HUDEP-2 (cell line): ENCODE results near the gene ROR2.
A peak's percentile ranks its signal among the peaks of the same experiment; 100 is the strongest.
"Not testable (repeated sequence)": the region's sequence is repeated elsewhere in the genome, so short reads cannot be mapped to it uniquely, and the experiment has no call there.

ENCODE experiments used
- DNase-seq, 76 experiments: peaks; one replicate each; lab custom pipeline; 2025; ENCODE audit not compliant: unreplicated experiment in 76 of 76; lab: John Stamatoyannopoulos, UW

ROR2 gene

GRCh38 chr9:91661451-91661850 lies 288.6 kb downstream of the ROR2 start:
- no peak for DNase-seq

- DNase-seq = no peak
Observed at GRCh38 chr9:91660521-91660920, 289.5 kb downstream of the ROR2 start.

GRCh38 chr9:91659529-91660495 lies 290.2 kb downstream of the ROR2 start:
- peak in 18 of 76 experiments; percentile 2 to 40 (median 10) for DNase-seq

GRCh38 chr9:91658513-91659105 lies 291.4 kb downstream of the ROR2 start:
- no peak for DNase-seq

GRCh38 chr9:91657501-91657900 lies 292.5 kb downstream of the ROR2 start:
- no peak for DNase-seq

GRCh38 chr9:91655658-91656057 lies 294.4 kb downstream of the ROR2 start:
- DNase-seq = no peak

GRCh38 chr9:91655215-91655614 lies 294.8 kb downstream of the ROR2 start:
- DNase-seq = no peak

- DNase-seq = no peak
Observed at GRCh38 chr9:91654527-91654926, 295.5 kb downstream of the ROR2 start.

GRCh38 chr9:91647371-91647770 lies 302.7 kb downstream of the ROR2 start:
- no peak for DNase-seq

GRCh38 chr9:91646702-91647101 lies 303.3 kb downstream of the ROR2 start:
- no peak for DNase-seq

GRCh38 chr9:91644433-91644832 lies 305.6 kb downstream of the ROR2 start:
- no peak for DNase-seq

- no peak for DNase-seq
Observed at GRCh38 chr9:91643481-91644077, 306.4 kb downstream of the ROR2 start.

GRCh38 chr9:91642771-91643170 lies 307.3 kb downstream of the ROR2 start:
- DNase-seq = no peak

- DNase-seq = no peak
Observed at GRCh38 chr9:91640428-91640827, 309.6 kb downstream of the ROR2 start.

GRCh38 chr9:91639054-91639453 lies 311.0 kb downstream of the ROR2 start:
- no peak for DNase-seq

- not testable (repeated sequence) for DNase-seq
Observed at GRCh38 chr9:91634832-91635231, 315.2 kb downstream of the ROR2 start.

- DNase-seq = no peak
Observed at GRCh38 chr9:91629718-91630117, 320.3 kb downstream of the ROR2 start.

GRCh38 chr9:91628892-91629291 lies 321.1 kb downstream of the ROR2 start:
- no peak for DNase-seq

GRCh38 chr9:91625331-91625730 lies 324.7 kb downstream of the ROR2 start:
- no peak for DNase-seq

- no peak for DNase-seq
Observed at GRCh38 chr9:91623004-91623403, 327.0 kb downstream of the ROR2 start.

- not testable (repeated sequence) for DNase-seq
Observed at GRCh38 chr9:91622121-91622520, 327.9 kb downstream of the ROR2 start.

- not testable (repeated sequence) for DNase-seq
Observed at GRCh38 chr9:91614044-91614443, 336.0 kb downstream of the ROR2 start.
